HFF-Myc (cell line): Measurements from ENCODE around the gene KRT84.

Experiments used
- DNase-seq: peaks from one replicate; pipeline ENCODE4 v3.0.0-alpha.2; 2011; ENCODE audit warnings: low read depth; ENCODE audit errors: extremely low read depth
- H3K4me3 ChIP-seq: replicated peaks from 2 replicates; pipeline ENCODE4 v1.5.1; 2011; ENCODE audit warnings: low read depth, mild to moderate bottlenecking, control low read depth, low read length
- CTCF ChIP-seq: IDR thresholded peaks from 2 replicates; pipeline ENCODE4 v1.5.1; 2012; ENCODE audit warnings: mild to moderate bottlenecking, low read depth, low read length, control low read depth; ENCODE audit errors: missing control alignments

Gene KRT84

GRCh38 chr12:52402873-52403540, 17.6 kb upstream of the KRT84 start:
- no peak for DNase-seq
- H3K4me3 ChIP-seq, result no peak overlapping the region
- no peak for TF ChIP-seq CTCF

GRCh38 chr12:52402377-52402776, 16.9 kb upstream of the KRT84 start:
- no peak overlapping the region for H3K4me3 ChIP-seq
- DNase-seq, result no peak
- no peak for TF ChIP-seq CTCF

- no peak for DNase-seq
- H3K4me3 ChIP-seq, result no peak overlapping the region
- TF ChIP-seq CTCF, result no peak
These were observed 16.5 kb upstream of the KRT84 start for GRCh38 chr12:52401926-52402325.

- DNase-seq, result no peak
- H3K4me3 ChIP-seq, result no peak overlapping the region
- TF ChIP-seq CTCF, result no peak
These were observed 16.1 kb upstream of the KRT84 start for GRCh38 chr12:52401526-52401925.

GRCh38 chr12:52400906-52401305, 15.5 kb upstream of the KRT84 start:
- no peak for DNase-seq
- no peak for TF ChIP-seq CTCF

DNA sequence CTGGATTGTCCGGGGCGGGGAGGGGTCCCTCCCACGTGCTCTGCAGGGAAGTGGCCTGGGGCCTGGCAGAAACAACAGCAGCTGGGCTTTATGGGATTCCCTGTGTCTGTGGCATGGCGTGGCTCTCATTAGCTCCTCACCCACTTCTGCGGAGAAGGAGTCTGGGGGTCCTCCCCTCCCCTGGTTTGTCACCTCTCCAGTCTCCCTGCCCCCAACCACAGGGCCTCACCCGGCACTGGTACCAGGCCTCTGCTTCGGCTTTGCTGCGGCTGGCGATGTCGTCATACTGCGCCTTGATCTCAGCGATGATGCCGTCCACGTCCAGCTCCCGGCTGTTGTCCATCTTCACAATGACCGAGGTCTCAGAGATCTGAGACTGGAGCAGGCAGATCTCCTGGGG, 14.3 kb upstream of the KRT84 start:
- no peak for TF ChIP-seq CTCF
- no peak for DNase-seq
- H3K4me3 ChIP-seq, result no peak overlapping the region

More at GRCh38 chr12:52400906-52401305, 15.5 kb upstream of the KRT84 start:
- no peak overlapping the region for H3K4me3 ChIP-seq

- H3K4me3 ChIP-seq, result no peak overlapping the region
- no peak for DNase-seq
- no peak for TF ChIP-seq CTCF
These were observed 12.7 kb upstream of the KRT84 start for GRCh38 chr12:52398176-52398575.
